ENCODE measurements around the gene CYSRT1. TPM values are rescaled to one million over a fixed set of nuclear protein-coding genes. Genes with fewer than 3 reads are reported as not detected.

CYSRT1 gene
- polyA plus RNA-seq, 1 donor (not counting 4 experiments of a cell fraction or from before 2014, with no cell fraction given): 0.80 TPM

GRCh38 chr9:137235424-137236237 lies 10.7 kb downstream of the CYSRT1 start:
- dilution Hi-C loops (cut with MboI; ENCODE audit: extremely low pct_ligation_motif_present, low sequenced_read_pairs): no loop called here
- FAIRE-seq: no peak
- no peaks in the 10 kb centered on the region for H4K20me1 ChIP-seq (ENCODE audit: control insufficient read depth, extremely low read depth, insufficient read depth, low read length)
- peaks cover 12% of the 10 kb centered on the region for H3K27me3 ChIP-seq (ENCODE audit: control insufficient read depth, extremely low read depth, insufficient read depth, low read length)
- H3K4me3 ChIP-seq (ENCODE audit: control insufficient read depth in 2 of 3, extremely low read depth in 1 of 3, insufficient read depth in 2 of 3, low read depth in 1 of 3, low read length in 3 of 3): no peak overlapping the region
- no peaks in the 10 kb centered on the region for H3K9me3 ChIP-seq (ENCODE audit: control insufficient read depth, low read depth, low read length)
- H3K79me2 ChIP-seq (ENCODE audit: control insufficient read depth, insufficient read depth, low read length): peaks cover 9% of the 10 kb centered on the region
- no peak overlapping the region for H2AFZ ChIP-seq (ENCODE audit: control insufficient read depth, low read length)
- H3K9me1 ChIP-seq (ENCODE audit: control insufficient read depth, extremely low read depth, insufficient read depth, low read length): no peaks in the 10 kb centered on the region
- H3K36me3 ChIP-seq (ENCODE audit: control insufficient read depth in 2 of 2, extremely low read depth in 1 of 2, insufficient read depth in 2 of 2, low read length in 2 of 2): peaks cover 0 to 6% of the 10 kb centered on the region in 2 experiments
- no peak for DNase-seq (ENCODE audit: low read depth, low spot score)
- H3K4me2 ChIP-seq (ENCODE audit: control insufficient read depth, extremely low read depth, insufficient read depth, low read depth, low read length): no peak overlapping the region
- H3K4me1 ChIP-seq (ENCODE audit: control insufficient read depth, extremely low read depth, insufficient read depth, low read length): no peaks in the 10 kb centered on the region
- TF ChIP-seq CTCF (optimal IDR thresholded peaks at IDR 0.05 in 1 of 3, IDR thresholded peaks at IDR 0.05 in 1 of 3, conservative IDR thresholded peaks at IDR 0.05 in 1 of 3; ENCODE audit: extremely low read depth in 1 of 3, insufficient read depth in 2 of 3, low read length in 3 of 3): no peak
- no peak for TF ChIP-seq EZH2 (IDR thresholded peaks at IDR 0.05; ENCODE audit: low read length)
- H3K9ac ChIP-seq (ENCODE audit: control insufficient read depth, extremely low read depth, insufficient read depth, low read length): no peak overlapping the region
- H3K27ac ChIP-seq (ENCODE audit: control insufficient read depth, insufficient read depth, low read length): no peak overlapping the region

- dilution Hi-C loops (cut with MboI; ENCODE audit: extremely low pct_ligation_motif_present, low sequenced_read_pairs): no loop called here
- DNase-seq (ENCODE audit: low read depth, low spot score): no peak
- peaks cover 12% of the 10 kb centered on the region for H3K27me3 ChIP-seq (ENCODE audit: control insufficient read depth, extremely low read depth, insufficient read depth, low read length)
- no peak overlapping the region for H3K27ac ChIP-seq (ENCODE audit: control insufficient read depth, insufficient read depth, low read length)
- no peak overlapping the region for H2AFZ ChIP-seq (ENCODE audit: control insufficient read depth, low read length)
- H3K79me2 ChIP-seq (ENCODE audit: control insufficient read depth, insufficient read depth, low read length): peaks cover 9% of the 10 kb centered on the region
- no peaks in the 10 kb centered on the region for H4K20me1 ChIP-seq (ENCODE audit: control insufficient read depth, extremely low read depth, insufficient read depth, low read length)
- no peaks in the 10 kb centered on the region for H3K4me1 ChIP-seq (ENCODE audit: control insufficient read depth, extremely low read depth, insufficient read depth, low read length)
- peaks cover 0 to 6% of the 10 kb centered on the region in 2 experiments for H3K36me3 ChIP-seq (ENCODE audit: control insufficient read depth in 2 of 2, extremely low read depth in 1 of 2, insufficient read depth in 2 of 2, low read length in 2 of 2)
- H3K4me3 ChIP-seq (ENCODE audit: control insufficient read depth in 2 of 3, extremely low read depth in 1 of 3, insufficient read depth in 2 of 3, low read depth in 1 of 3, low read length in 3 of 3): no peak overlapping the region
- no peaks in the 10 kb centered on the region for H3K9me3 ChIP-seq (ENCODE audit: control insufficient read depth, low read depth, low read length)
- H3K9ac ChIP-seq (ENCODE audit: control insufficient read depth, extremely low read depth, insufficient read depth, low read length): no peak overlapping the region
- no peak for FAIRE-seq
- no peak for TF ChIP-seq EZH2 (IDR thresholded peaks at IDR 0.05; ENCODE audit: low read length)
- TF ChIP-seq CTCF (optimal IDR thresholded peaks at IDR 0.05 in 1 of 3, IDR thresholded peaks at IDR 0.05 in 1 of 3, conservative IDR thresholded peaks at IDR 0.05 in 1 of 3; ENCODE audit: extremely low read depth in 1 of 3, insufficient read depth in 2 of 3, low read length in 3 of 3): peak in 2 of 3 experiments; percentile 83 to 99
- H3K9me1 ChIP-seq (ENCODE audit: control insufficient read depth, extremely low read depth, insufficient read depth, low read length): no peaks in the 10 kb centered on the region
- no peak overlapping the region for H3K4me2 ChIP-seq (ENCODE audit: control insufficient read depth, extremely low read depth, insufficient read depth, low read depth, low read length)
Observed at GRCh38 chr9:137236238-137236935, 11.4 kb downstream of the CYSRT1 start.
